Measurements from ENCODE around the gene MRTO4. TPM values are rescaled to one million over a fixed set of nuclear protein-coding genes. Genes with fewer than 3 reads are reported as not detected.

MRTO4 gene
- total and polyA plus RNA-seq, 2 of the 13 experiments (the other 11 are each of a cell fraction or from before 2014, with no cell fraction given) = 28.1 to 59.2 TPM

- TF ChIP-seq MXD1 (CRISPR knock-in tag; IDR thresholded peaks at IDR 0.05) (no peak), NFYB (CRISPR knock-in tag; IDR thresholded peaks at IDR 0.05) (no peak)
Measured at GRCh38 chr1:19239876-19240275, 11.7 kb upstream of the MRTO4 start (continued).

- no peak overlapping the region for H3K27ac ChIP-seq (ENCODE audit: extremely low read length, insufficient read depth, low read length)
- CTCF ChIA-PET (ENCODE audit: low intra/inter-chr PET ratio, low total read pairs) = interaction anchor here (2.3 kb wide), 1 partner anchor 62 kb away, joined by 10 read pairs; no protein-coding TSS in a partner anchor
- ATAC-seq (peak; percentile 89), DNase-seq (ENCODE audit: low spot score) (peak; percentile 60), FAIRE-seq (peak; percentile 70)
- no peaks in the 10 kb centered on the region for H3K9me3 ChIP-seq (ENCODE audit: low read length)
- POLR2A ChIA-PET = no interaction called here
- H3K27me3 ChIP-seq (ENCODE audit: control insufficient read depth in 1 of 2, insufficient read depth in 2 of 2, low read length in 2 of 2) = no peaks in the 10 kb centered on the region
- no peaks in the 10 kb centered on the region for H3K79me2 ChIP-seq (ENCODE audit: insufficient read depth, low read length)
- in situ Hi-C loops (cut with HindIII; ENCODE audit: extremely low pct_ligation_motif_present, low pct_unique_long_range_greater_than_20kb) (no loop called here), intact Hi-C loops (cut with micrococcal nuclease; ENCODE audit: unreplicated experiment) (loop anchor here (2.0 kb wide), 1 partner anchor 62 kb away; no protein-coding TSS in a partner anchor)
- peaks cover 37 to 81% of the 10 kb centered on the region in 2 experiments for H3K36me3 ChIP-seq (replicated peaks in 1 of 2; ENCODE audit: control insufficient read depth in 1 of 2, insufficient read depth in 2 of 2, low read length in 2 of 2)
- H3K4me2 ChIP-seq (ENCODE audit: low read depth, low read length) = no peak overlapping the region
- H3K4me3 ChIP-seq (replicated peaks in 1 of 3; ENCODE audit: insufficient read depth in 1 of 3, low read depth in 2 of 3, low read length in 3 of 3) = no peak overlapping the region
- no peaks in the 10 kb centered on the region for H3K4me1 ChIP-seq (ENCODE audit: insufficient read depth, low read length)
- H4K20me1 ChIP-seq (ENCODE audit: insufficient read depth, low read length) = no peaks in the 10 kb centered on the region
- H2AFZ ChIP-seq (ENCODE audit: low read length) = no peak overlapping the region
- no peak overlapping the region for H3K9ac ChIP-seq (ENCODE audit: insufficient read depth, low read depth, low read length)
- 88% methylated on average over 7 of the region's 7 CpGs for WGBS (ENCODE audit: low lambda C conversion rate)
- BruUV-seq (replicated peaks) = no TSS peak
- TF ChIP-seq POLR2AphosphoS2 (IDR thresholded peaks at IDR 0.05; ENCODE audit: low read depth, low read length) (no peak), MAFK (conservative IDR thresholded peaks at IDR 0.05 in 1 of 2, IDR thresholded peaks at IDR 0.05 in 1 of 2; ENCODE audit: low read length in 2 of 2) (0 out of 4 replicates have a peak, but pooled peaks of 1 of the 2 experiments have one; percentile 15), JARID2 (CRISPR knock-in tag; IDR thresholded peaks at IDR 0.05; ENCODE audit: insufficient replicate concordance) (no peak), FOXK2 (IDR thresholded peaks at IDR 0.05) (peak; percentile 63; the same call in 1 of the 2 replicates), ZFX (CRISPR knock-in tag; IDR thresholded peaks at IDR 0.05; ENCODE audit: low read depth) (peak; percentile 55; the same call in 1 of the 2 replicates), IRX3 (CRISPR knock-in tag; IDR thresholded peaks at IDR 0.05; ENCODE audit: borderline replicate concordance, low read depth) (no peak), ZBTB33 (CRISPR knock-in tag; IDR thresholded peaks at IDR 0.05) (0 out of 2 replicates have a peak, but pooled peaks have one; percentile 29), RAD21 (CRISPR knock-in tag; IDR thresholded peaks at IDR 0.05) (peak; percentile 78), XRCC5 (optimal IDR thresholded peaks at IDR 0.05; ENCODE audit: low read length) (peak; percentile 32), KDM3A (CRISPR knock-in tag; IDR thresholded peaks at IDR 0.05; ENCODE audit: low read depth) (0 out of 2 replicates have a peak, but pooled peaks have one; percentile 46), YEATS2 (CRISPR knock-in tag; IDR thresholded peaks at IDR 0.05; ENCODE audit: borderline replicate concordance) (0 out of 2 replicates have a peak, but pooled peaks have one; percentile 19), STAG1 (CRISPR knock-in tag; IDR thresholded peaks at IDR 0.05) (peak; percentile 79), PAF1 (CRISPR knock-in tag; IDR thresholded peaks at IDR 0.05) (no peak), CTCF (CRISPR knock-in tag; IDR thresholded peaks at IDR 0.05) (peak; percentile 86), HNRNPH1 (optimal IDR thresholded peaks at IDR 0.05; ENCODE audit: low read depth, low read length) (no peak)
Measured at GRCh38 chr1:19240673-19241538, 10.7 kb upstream of the MRTO4 start.
